NCI-H2171 treated with DMSO at 0.1 percent for 48 hours (cell line): ENCODE results near the gene UACA.

Source experiments
- DNase-seq: peaks from one replicate; lab custom pipeline; 2025; lab: John Stamatoyannopoulos, UW

The UACA gene

GRCh38 chr15:70707686-70708300 lies 55.6 kb downstream of the UACA start:
- DNase-seq: no peak

GRCh38 chr15:70704731-70705130 lies 58.6 kb downstream of the UACA start:
- DNase-seq: no peak

- DNase-seq: no peak
These were observed 59.2 kb downstream of the UACA start for GRCh38 chr15:70704166-70704565.

- DNase-seq: no peak
These were observed 60.1 kb downstream of the UACA start for GRCh38 chr15:70703096-70703878.

GRCh38 chr15:70702584-70702983 lies 60.8 kb downstream of the UACA start:
- DNase-seq: peak; percentile 21

GRCh38 chr15:70701891-70702568 lies 61.3 kb downstream of the UACA start:
- DNase-seq: no peak

GRCh38 chr15:70701171-70701570 lies 62.2 kb downstream of the UACA start:
- DNase-seq: no peak

GRCh38 chr15:70699890-70700289 lies 63.5 kb downstream of the UACA start:
- no peak for DNase-seq

- DNase-seq: no peak
These were observed 64.4 kb downstream of the UACA start for GRCh38 chr15:70698836-70699390.

GRCh38 chr15:70698426-70698825 lies 64.9 kb downstream of the UACA start:
- DNase-seq: no peak

GRCh38 chr15:70690491-70691276 lies 72.7 kb downstream of the UACA start:
- DNase-seq: no peak

- DNase-seq: no peak
These were observed 73.3 kb downstream of the UACA start for GRCh38 chr15:70690021-70690420.

GRCh38 chr15:70687482-70687881 lies 75.9 kb downstream of the UACA start:
- DNase-seq: no peak

- no peak for DNase-seq
These were observed 82.5 kb downstream of the UACA start for GRCh38 chr15:70680817-70681216.

GRCh38 chr15:70679919-70680231 lies 83.5 kb downstream of the UACA start:
- DNase-seq: no peak

GRCh38 chr15:70672081-70672480 lies 91.3 kb downstream of the UACA start:
- no peak for DNase-seq

- DNase-seq: no peak
These were observed 92.7 kb downstream of the UACA start for GRCh38 chr15:70670680-70671079.

- peak; percentile 49 for DNase-seq
These were observed 93.2 kb downstream of the UACA start for GRCh38 chr15:70669966-70670658.

GRCh38 chr15:70669006-70669602 lies 94.3 kb downstream of the UACA start:
- DNase-seq: no peak

GRCh38 chr15:70665599-70665998 lies 97.8 kb downstream of the UACA start:
- DNase-seq: no peak

- DNase-seq: peak; percentile 41
These were observed 98.9 kb downstream of the UACA start for GRCh38 chr15:70664494-70664893.
